ENCODE measurements around the gene RB1.

RB1 gene

DNA sequence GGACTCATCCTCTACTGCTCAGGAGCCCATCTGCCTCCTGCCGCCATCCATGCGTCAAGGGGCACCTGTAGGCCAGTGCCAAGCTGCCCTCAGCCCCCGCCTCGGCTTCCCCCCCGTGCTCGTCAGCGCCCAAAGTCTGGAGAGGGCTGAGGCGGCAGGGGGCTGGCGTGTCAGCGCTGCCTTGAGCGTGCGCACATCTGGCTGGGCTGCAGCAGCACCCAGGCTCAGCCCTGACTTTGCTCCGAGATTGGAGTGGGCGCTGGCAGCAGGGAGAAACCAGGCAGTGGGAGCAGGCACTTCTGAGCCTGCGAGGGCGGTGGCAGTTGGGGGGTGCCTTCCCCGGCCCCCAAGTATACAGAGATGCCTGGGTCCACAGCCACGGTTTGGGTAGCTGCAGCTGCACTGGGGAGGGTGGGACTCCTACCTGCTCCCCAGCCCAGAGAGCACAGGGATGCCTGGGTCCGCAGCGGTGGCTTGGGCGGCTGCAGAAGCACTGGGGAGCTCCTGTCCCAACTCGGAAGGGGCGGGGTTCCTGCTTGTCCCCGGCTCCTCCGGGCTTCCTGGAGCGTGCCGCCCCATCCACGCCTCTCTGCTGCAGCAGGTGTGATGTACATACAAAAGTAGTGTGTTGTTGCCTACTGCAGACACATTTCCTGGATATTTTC lies 154.2 kb downstream of the RB1 start:
- DNase-seq, result no peak

DNA sequence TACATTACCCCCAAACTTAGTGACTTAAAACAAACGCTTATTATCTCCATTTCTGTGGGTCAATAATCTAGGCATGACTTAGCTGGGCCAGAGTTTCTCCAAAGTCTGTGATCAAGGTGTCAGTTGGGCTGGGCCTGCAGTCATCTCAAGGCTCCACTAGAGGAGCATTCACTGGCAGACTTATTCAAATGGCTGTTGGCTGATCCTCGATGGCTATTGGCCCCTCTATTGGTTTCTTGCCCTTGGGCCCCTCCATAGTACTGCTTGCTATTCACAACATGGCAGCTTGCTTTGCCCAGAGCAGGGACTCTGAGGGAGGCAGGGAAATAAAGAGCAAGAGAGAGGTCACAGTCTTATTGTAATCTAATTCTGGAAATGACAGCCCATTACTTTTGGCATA lies 171.7 kb downstream of the RB1 start:
- no peak for DNase-seq

DNA sequence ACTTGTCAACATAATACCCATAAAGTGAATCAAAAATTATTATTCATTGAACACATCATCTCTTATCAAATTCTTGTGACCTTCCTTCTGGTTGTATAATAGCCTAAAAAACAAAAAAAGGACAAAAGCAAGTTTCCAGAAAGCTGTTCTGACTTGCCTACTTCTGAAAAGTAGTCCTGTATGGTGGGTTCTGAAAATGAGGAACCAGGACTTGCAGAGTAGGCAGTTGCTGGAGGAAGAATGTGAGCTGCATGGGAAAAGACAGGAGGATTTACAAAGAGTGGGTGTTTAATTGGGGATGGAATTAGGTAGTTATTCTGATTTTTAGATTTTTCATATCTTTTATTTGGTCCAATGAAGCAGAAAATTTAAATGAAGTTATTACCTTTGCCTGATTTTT lies 172.7 kb downstream of the RB1 start:
- peak; percentile 51 to 64 (median 60) for DNase-seq

- no peak for DNase-seq
Observed at GRCh38 chr13:48476686-48477085, 173.1 kb downstream of the RB1 start.

GRCh38 chr13:48477191-48477855 lies 173.8 kb downstream of the RB1 start:
- DNase-seq, result peak in 2 of 3 donors; percentile 43 to 44

- DNase-seq, result peak; percentile 35 to 49 (median 41)
Observed at GRCh38 chr13:48478391-48478790, 174.8 kb downstream of the RB1 start.

- no peak for DNase-seq
Observed at GRCh38 chr13:48483575-48483974, 180.0 kb downstream of the RB1 start.

DNA sequence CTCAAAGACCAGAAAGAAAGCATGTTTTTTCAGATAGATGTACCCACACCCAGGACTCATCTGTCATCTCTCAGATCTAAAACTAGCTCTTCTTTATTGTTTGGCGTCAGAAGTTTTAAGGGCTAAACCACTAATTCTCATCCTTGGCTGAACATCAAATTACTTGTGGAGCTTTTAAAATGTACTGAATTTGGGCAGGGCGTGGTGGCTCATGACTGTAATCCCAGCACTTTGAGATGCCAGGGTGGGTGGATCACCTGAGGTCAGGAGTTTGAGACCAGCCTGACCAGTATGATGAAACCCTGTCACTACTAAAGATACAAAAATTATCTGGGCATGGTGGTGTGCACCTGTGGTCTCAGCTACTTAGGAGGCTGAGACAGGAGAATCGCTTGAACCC lies 181.9 kb downstream of the RB1 start:
- DNase-seq, result no peak

DNA sequence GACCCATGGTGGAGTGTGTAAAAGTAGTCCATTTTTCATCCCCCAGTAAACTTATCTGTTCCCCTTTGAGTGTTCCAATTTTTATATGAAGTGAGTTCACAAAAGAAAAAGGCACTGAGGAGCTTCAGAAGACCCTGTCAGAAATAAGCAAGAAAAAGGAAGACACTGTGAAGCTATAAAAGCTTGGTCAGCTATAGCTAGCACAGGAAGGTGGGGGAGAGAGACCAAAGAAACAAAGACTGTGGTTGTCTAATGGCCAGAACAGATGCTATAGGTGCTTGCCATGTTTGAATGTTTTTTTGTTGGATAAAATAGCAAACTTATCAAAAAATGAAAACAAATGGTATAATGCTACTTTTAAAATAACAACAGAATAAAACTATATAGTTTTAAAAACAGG lies 182.8 kb downstream of the RB1 start:
- no peak for DNase-seq

DNA sequence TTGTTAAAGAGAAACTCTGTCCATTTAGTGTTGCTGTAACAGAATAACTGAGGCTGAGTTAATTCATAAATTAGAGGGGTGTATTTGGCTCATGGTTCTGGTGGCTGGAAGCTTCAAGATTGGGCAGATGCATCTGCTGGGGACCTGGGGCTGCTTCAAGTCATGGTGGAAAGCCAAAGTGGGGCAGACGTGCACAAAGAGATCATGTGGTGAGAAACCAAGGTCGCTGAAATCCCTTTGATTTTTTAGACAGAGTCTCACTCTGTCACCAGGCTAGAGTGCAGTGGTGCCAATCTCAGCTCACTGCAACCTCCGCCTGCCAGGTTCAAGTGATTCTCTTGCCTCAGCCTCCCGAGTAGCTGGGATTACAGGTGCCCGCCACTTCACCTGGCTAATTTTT lies 183.3 kb downstream of the RB1 start:
- DNase-seq, result no peak

DNA sequence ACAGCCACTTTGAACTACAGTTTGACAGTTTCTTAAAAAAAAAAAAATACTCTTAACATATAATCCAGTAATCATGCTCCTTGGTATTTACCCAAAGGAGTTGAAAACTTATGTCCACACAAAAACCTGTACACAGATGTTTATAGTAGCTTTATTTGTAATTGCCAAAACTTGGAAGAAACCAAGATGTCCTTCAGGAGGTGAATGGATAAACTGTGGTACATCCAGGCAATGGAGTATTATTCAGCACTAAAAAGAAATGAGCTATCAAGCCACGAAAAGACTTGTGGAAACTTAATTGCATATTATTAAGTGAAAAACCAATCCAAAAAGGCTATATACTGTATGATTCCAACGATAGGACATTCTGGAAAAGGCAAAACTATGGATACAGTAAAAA lies 184.4 kb downstream of the RB1 start:
- DNase-seq, result no peak

GRCh38 chr13:48488995-48489394 lies 185.4 kb downstream of the RB1 start:
- peak in 1 of 3 donors; percentile 40 for DNase-seq

GRCh38 chr13:48489666-48490065 lies 186.1 kb downstream of the RB1 start:
- no peak for DNase-seq

GRCh38 chr13:48490241-48490640 lies 186.7 kb downstream of the RB1 start:
- no peak for DNase-seq

GRCh38 chr13:48491423-48492095 lies 188.0 kb downstream of the RB1 start:
- DNase-seq, result peak in 1 of 3 donors; percentile 46

DNA sequence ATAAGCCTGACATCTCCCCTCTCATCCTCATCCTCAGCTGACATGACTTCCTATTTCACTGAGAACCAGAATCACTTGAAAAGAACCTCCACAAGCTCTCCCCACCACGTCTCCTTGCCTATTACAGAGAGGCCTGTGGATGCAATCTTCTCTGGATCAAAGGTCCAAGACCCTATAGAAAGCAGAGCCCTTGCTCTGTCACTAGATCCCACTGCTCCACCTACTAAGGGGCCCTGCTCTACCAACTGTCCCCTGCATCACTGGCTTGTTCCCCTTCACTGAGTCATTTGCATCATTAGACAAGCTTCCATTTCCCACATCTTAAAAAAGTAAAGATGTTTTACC lies 188.5 kb downstream of the RB1 start:
- peak in 2 of 3 donors; percentile 42 to 64 for DNase-seq

GRCh38 chr13:48492470-48493065 lies 189.0 kb downstream of the RB1 start:
- peak; percentile 82 to 86 (median 84) for DNase-seq

DNA sequence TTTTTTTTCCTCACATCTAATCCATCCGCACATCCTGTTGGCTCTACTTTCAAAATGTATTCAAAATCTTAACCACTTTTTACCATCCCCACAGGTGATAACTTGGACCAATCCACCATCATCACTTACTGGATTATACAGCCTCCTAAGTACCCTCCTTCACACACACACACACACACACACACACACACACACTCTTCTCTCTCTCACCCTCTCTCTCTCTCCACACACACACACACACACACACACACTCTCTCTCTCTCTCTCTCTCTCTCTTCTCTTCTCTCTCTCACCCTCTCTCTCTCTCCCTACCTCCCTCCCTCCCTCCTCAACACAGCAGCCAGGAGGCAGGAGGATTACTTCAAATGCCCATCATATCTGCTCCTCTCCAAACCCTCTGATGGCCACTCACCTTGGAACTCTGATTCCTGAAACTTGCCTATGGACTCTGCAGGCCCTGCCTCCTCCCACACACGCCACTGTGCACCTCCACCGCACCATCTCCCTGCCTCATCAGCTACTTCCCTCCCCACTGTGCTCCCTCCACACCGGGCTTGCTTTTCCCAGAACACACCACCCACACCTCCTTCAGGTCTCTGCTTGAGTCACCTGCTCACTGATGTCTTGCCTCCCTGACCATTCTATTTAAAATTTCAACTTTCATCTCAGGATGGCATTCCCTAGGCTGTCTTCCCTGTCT lies 189.7 kb downstream of the RB1 start:
- DNase-seq, result peak in 1 of 3 donors; percentile 17

DNA sequence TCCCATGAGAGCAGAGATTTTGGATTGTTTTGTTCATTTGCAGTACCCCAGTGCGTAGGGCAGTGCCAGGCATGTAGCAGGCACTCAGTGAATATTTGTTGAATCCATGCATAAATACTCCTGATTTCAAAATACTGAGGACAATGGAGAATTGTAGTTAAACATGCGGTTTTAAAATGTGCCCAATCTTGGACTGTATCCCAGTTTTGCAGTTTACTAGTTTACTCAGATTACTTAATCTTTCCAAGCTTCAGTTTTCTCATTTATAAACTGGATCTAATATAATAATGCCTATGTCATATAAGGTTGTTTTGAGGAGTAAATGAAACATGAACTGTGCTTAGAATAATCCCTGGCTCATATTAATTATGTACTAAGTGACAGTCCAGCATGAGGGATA lies 190.3 kb downstream of the RB1 start:
- DNase-seq, result no peak

- DNase-seq, result no peak
Observed at GRCh38 chr13:48494874-48495273, 191.3 kb downstream of the RB1 start.

DNA sequence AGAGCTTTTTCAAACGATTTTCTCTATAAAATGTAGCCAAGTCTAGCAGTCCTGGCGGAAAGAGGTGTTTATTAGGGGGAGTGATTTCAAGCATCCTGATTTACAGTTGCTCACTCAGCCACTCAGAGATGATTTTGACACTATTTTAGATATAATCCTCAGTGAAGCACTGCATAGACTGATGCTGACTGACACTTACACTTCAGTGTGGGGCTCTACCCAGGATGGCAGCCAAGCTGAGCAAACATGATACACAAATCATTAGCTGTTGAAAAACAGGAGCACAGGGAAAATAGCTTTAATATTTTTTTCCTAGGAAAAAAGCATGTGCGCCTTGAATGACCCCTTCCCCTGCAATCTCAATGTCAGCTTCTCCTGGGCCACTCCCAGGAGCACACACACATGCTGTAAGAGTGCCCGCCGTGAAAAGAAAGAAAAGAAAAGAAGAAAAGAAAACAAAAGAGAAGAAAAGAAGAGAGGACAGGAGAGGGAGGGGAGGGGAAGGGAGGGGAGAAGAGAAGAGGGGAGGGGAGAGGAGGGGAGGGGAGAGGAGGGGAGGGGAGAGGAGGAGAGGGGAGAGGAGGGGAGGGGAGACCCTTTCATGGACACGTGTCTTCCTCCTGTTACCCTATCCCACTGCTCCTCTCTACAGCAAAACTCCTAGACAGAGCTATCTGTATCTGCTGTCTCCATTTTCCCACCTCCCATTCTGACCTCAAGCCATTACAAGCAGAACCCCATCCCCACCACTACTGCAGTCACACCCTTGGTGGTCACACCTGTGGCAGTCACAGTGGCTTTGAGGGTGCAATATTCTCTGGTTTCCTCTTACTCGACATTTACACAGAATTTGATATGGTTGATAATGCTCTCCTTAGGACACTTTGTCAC lies 193.0 kb downstream of the RB1 start:
- no peak for DNase-seq

DNA sequence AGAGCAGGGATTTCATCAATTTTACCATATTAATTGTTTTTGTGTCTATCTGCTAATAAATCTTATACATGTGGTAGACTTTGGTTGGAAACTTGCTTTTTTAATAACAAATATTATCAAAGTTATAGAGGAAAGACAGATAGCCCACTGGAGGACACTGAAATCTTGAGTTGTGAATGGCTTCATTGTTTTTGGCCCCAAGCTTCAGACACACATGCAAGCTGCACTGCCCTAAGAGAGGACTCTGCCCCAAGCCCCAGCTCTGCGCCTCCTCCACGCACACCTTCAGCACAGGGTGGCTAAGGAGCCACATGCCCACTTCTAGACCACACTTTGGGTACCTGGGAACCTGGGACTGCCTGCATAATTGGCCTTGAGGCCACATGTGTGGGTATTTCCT lies 194.1 kb downstream of the RB1 start:
- DNase-seq, result no peak
